ENCODE measurements around the gene BLID. TPM values are rescaled to one million over a fixed set of nuclear protein-coding genes. Genes with fewer than 3 reads are reported as not detected.

The BLID gene
- total RNA-seq, 1 experiment from 2014 or later = not detected

DNA sequence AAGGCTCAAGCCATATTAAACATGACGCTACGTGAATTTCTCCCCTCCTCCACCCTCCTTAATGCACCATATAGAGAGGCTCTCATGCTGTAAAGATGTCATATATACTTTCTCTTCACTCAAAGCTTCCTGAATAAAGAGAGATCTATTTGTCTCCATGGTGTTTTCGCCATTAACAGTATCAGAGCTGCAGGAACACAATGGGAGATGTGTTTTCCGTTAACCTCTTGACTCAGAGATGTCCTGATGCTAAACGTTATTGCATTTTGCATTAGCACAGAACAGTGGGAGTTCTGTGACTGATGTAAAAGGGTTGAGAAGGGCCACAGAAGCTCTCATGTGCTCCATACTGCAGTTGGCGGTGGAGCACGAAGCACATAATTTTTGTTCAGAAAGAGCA, 25.7 kb upstream of the BLID start:
- DNase-seq (ENCODE audit: extremely low read depth, low read depth) = no peak

- DNase-seq (ENCODE audit: extremely low read depth, low read depth) = no peak
These were observed 24.5 kb upstream of the BLID start for GRCh38 chr11:122140500-122140899.

- DNase-seq (ENCODE audit: extremely low read depth, low read depth) = no peak
These were observed 23.5 kb upstream of the BLID start for GRCh38 chr11:122139595-122139866.

DNA sequence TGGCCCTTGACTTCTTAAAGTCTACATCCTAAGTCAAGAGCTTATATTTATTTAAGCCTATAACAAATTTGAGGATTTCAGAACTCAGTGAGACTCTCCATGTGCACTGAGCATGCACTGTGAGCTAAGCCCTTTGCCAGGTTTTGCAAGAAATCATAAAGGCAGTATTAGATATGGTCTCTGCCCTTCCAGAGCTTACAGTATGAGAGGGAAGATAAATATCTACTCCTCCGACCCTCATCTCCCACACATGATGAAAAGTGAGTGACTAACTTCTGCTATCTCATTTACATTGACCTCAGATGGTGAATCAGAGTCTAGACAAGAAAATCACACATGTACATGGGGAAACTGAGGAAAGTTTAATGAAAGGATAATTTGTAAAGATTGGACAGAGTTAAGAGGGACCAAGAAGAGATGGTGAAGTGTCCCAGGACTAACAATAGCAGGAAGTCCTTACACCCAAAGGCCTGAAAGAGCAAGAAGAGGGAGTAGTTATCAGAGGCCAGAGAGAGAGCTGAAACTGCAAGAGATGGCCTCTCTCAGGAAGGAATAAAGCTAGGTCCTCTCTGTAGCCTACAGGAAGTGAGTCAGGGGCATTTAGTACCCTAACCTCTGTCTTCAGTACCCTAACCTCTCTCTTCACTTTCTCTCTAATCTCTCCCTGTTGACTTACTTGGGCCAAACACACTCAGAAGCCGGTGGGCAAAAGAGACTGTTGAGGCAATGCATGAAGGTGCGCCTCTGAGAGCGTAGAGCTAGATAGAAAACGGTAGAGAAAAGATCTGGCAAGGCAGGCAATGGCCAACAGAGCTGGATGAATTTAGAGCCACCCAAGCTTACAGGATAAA, 23.0 kb upstream of the BLID start:
- no peak for DNase-seq (ENCODE audit: extremely low read depth, low read depth)

DNA sequence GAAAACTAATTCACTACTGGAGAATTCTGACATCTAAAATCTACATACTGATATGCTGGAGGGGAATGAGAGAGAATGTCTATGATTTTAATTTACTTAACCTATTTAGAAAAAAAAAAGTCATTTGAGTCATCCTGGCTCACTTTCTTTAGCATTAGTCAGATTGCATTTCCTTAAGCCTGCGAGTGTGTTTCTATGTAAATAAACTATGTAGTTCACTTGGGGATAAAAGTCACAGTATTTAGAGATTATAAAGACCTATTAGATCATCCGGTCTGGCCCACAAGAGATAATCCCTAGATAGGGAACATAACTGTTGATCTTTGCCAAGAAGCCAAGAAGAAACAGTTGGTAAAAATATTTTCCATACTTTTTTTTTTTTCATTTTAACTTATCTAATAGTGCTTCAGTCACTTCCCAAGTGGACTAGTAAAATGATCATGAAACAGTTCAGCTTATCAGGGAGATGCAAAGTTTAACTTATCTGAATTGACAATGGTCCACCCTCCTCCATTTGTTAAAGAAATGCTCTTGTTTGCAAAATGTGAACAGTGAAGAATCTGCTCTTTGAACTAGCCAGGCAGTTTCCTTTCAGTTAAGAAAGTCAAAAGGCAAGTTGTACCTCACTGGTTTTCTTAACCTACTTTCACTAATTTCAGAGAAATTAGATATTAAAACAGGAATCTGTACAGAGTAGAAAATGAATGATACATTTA, 21.2 kb upstream of the BLID start:
- DNase-seq (ENCODE audit: extremely low read depth, low read depth) = peak; percentile 41

- no peak for DNase-seq (ENCODE audit: extremely low read depth, low read depth)
These were observed 15.1 kb upstream of the BLID start for GRCh38 chr11:122131126-122131525.

- no peak for DNase-seq (ENCODE audit: extremely low read depth, low read depth)
These were observed 12.1 kb upstream of the BLID start for GRCh38 chr11:122128146-122128545.

- DNase-seq (ENCODE audit: extremely low read depth, low read depth) = no peak
These were observed 11.0 kb upstream of the BLID start for GRCh38 chr11:122127020-122127419.

GRCh38 chr11:122126024-122126688, 10.1 kb upstream of the BLID start:
- DNase-seq (ENCODE audit: extremely low read depth, low read depth) = no peak

DNA sequence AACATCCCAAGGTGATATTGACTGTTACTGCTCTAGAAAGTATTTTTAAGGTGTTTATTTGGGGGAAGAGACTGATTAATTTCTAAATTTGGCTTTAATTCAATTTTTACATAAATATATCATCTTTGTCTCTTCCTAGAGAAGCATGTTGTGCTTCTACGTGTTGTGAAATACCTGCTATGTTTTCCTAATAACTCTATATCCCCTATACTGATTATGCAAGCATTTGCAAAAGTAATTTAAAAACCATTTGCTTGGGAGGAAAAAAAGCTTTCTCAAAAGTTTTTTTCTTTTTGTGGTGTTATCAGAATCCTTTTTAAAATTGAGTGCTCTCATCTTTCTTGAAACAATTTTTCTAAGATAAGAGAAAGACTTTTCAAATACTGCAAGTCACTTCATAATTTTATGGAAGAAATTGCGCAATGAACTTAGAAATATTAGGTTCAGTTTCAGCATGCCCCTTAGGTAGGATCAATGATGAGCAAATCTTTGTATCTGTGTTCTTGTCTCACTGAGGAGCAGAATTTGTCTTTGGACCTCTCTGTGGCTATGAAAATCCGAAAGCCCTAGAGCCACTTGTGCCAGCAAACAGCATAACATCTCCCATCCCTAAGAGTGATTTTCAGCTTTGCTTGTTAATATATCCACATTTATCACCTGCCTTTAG, 7.4 kb upstream of the BLID start:
- DNase-seq (ENCODE audit: extremely low read depth, low read depth) = no peak

GRCh38 chr11:122122179-122122578, 6.2 kb upstream of the BLID start:
- DNase-seq (ENCODE audit: extremely low read depth, low read depth) = no peak

DNA sequence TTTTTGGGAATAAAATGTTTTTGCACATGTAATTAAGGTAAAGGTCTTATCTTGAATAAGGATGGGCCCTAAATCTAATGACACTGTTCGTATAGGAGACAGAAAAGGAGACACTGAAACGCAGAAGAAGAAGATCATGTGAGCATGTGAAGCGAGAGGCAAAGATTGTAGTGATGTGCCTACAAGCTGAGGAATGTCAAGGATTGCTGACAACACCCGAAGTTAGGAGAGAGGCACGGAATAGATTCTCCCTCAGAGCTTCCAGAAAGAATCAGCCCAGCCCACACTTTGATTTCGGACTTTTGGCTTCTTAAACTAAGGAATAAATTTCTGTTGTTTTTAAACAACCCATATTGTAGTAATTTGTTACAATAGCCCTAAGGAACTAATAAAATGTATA, 4.1 kb upstream of the BLID start:
- no peak for DNase-seq (ENCODE audit: extremely low read depth, low read depth)

GRCh38 chr11:122116591-122116990, 576 bp upstream of the BLID start:
- DNase-seq (ENCODE audit: extremely low read depth, low read depth) = no peak

GRCh38 chr11:122114976-122115375, 1.0 kb downstream of the BLID start:
- no peak for DNase-seq (ENCODE audit: extremely low read depth, low read depth)

DNA sequence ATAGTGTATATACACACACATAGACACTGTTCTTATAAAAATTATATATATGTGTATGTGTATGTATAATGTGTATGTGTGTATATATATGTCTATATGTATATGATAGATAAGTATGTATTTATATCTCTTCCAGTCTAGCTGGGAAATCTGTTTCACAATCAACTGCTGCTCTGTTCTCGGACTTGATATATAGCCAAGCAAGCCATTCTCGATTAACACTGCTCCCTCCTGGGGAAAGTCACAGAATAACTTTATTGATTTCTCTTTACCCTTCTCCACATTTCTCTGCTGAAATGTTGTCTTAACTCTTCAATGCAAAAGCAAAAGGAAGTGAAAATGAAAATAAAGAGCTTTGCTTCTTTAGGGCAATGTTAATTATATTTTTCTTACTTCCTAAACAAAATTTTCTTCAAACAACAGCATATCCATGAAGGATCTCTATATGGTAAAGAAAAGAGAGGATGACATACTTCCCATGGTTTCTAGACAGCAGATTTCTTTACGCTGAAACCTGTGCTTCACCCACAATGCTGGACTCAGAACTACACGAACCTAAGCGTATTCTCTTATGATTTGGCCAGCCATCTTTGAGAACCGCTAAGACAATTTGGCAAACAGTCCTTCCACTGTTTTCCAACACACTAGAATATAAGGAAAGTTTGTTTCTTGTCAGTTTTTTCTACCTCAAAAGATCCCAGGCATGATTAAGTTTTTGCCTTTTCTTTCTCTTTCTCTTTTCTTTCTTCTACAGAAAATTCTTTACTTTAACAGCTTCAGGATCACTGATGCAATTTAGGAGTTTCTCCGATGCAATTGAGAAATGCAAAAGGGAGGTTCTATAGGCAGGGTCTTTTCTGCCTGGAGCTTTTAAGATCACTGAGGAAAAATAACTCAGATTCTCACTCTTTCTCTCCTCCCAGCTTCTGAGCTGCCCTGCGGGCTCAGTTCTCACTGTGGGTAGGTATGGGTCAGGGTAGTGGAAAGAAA, 1.9 kb downstream of the BLID start:
- no peak for DNase-seq (ENCODE audit: extremely low read depth, low read depth)

GRCh38 chr11:122112470-122113365, 3.3 kb downstream of the BLID start:
- DNase-seq (ENCODE audit: extremely low read depth, low read depth) = no peak

GRCh38 chr11:122109932-122110331, 6.1 kb downstream of the BLID start:
- DNase-seq (ENCODE audit: extremely low read depth, low read depth) = no peak

GRCh38 chr11:122108828-122109227, 7.2 kb downstream of the BLID start:
- DNase-seq (ENCODE audit: extremely low read depth, low read depth) = no peak

DNA sequence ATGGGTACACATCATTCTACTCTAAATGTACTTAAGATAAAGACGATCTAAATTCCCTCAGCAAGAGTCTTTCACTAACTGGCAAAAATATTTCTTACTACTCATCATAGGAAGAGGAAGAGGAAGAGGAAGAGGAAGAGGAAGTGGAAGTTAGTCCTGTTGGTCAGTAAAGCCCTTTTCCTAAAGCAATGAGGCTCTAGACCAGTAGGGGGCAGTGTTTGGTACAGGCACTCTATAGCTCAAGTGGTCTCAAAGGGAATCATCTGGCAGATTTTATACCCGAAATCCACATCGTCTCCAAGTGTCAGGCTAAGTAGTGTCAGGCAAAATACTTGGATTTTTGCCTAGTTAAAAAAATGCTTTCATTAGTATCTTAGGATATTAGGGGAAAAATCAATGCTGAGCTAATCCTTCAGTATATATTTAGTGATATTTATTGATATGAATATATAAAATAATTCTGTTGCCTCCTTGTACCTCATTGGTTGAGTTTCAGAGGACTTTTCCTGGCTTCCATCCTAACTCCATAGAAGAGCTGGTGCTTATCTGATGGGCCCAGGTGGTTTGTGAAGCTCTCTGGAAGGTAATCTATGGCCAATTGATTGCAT, 7.7 kb downstream of the BLID start:
- DNase-seq (ENCODE audit: extremely low read depth, low read depth) = peak; percentile 25

Measured in NCI-H460 (cell line).